Upper lobe of left lung (tissue), 4 donors: ENCODE measurements around the gene CCDC106.

Experiments used
- CTCF ChIP-seq, 6 experiments: fragments of 450-650 bp in 4 of 6; fragments of 200-600 bp in 2 of 6; sonication (generic) in 2 of 6; IDR thresholded peaks; one replicate each; pipeline ENCODE4 v1.5.1; 2016 to 2019; ENCODE audit warnings: antibody characterized with exemption in 6 of 6
- EP300 ChIP-seq, 4 donors: sonication (generic); formaldehyde crosslinking; IDR thresholded peaks; one replicate each; pipeline ENCODE4 v1.5.1; 2017; ENCODE audit warnings: antibody characterized with exemption in 4 of 4, control low read depth in 2 of 4
- POLR2A ChIP-seq, 4 donors: fragments of 450-650 bp; IDR thresholded peaks; one replicate each; pipeline ENCODE4 v1.5.1; 2016 to 2017; ENCODE audit warnings: antibody characterized with exemption in 4 of 4, mild to moderate bottlenecking in 2 of 4
- POLR2AphosphoS5 ChIP-seq, 2 donors: sonication (generic); formaldehyde crosslinking; IDR thresholded peaks; one replicate each; pipeline ENCODE4 v1.5.1; 2017; ENCODE audit warnings: antibody characterized with exemption in 2 of 2

DNA sequence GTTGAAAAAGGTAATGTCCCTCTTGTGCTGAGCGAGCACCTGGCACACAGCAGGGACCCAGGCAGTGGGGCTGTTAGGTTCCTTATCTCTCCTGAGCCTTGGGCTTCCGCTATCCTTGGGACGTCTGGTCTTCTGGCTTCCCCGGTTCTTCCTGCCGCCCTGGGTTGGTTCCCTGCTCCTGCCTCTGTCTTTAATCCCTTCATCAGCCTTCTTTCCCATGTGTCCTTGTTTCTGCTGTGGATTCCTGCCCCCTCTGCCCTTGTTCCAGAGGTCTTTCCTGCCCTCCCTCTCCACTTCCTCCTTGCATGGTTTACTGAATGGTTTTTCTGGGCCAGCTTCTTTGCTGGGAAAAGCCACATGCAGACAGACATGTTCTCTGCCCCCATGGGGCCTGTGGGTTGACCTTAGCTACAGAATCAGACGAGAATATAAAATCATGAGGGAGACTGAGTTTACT lies 29.6 kb downstream of the CCDC106 start:
- TF ChIP-seq CTCF (IDR thresholded peaks at IDR 0.05) (no peak), EP300 (IDR thresholded peaks at IDR 0.05) (no peak), POLR2A (IDR thresholded peaks at IDR 0.05) (no peak), POLR2AphosphoS5 (IDR thresholded peaks at IDR 0.05) (no peak)
